GM18498 (cell line): ENCODE measurements around the gene ZNF800.

Experiments
- ATAC-seq: cut with Tn5 transposase; IDR thresholded peaks from one replicate; pipeline ENCODE4 v1.9.1; 2021; ENCODE audit warnings: mild to moderate bottlenecking, moderate library complexity; ENCODE audit not compliant: unreplicated experiment

The ZNF800 gene

GRCh38 chr7:127350586-127350985, 41.9 kb downstream of the ZNF800 start:
- ATAC-seq, result no peak

GRCh38 chr7:127349881-127350280, 42.6 kb downstream of the ZNF800 start:
- no peak for ATAC-seq

DNA sequence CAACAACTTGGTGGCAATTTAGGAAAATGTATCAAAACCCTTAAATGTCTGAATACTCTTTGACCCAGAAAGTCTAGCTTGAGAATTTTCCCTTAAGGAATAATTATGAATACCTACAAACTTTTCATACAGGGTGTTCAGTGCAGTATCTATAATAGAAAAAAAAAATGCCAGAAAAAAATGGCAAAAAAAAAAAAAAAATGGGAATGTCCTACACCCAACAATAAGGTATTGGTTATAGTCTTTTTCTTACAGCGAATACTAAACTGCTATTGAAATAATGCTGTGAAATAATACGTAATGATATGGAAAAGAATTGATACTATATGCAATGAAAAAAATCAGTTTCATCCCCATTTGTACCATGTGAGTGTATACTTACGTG, 44.3 kb downstream of the ZNF800 start:
- ATAC-seq, result no peak

DNA sequence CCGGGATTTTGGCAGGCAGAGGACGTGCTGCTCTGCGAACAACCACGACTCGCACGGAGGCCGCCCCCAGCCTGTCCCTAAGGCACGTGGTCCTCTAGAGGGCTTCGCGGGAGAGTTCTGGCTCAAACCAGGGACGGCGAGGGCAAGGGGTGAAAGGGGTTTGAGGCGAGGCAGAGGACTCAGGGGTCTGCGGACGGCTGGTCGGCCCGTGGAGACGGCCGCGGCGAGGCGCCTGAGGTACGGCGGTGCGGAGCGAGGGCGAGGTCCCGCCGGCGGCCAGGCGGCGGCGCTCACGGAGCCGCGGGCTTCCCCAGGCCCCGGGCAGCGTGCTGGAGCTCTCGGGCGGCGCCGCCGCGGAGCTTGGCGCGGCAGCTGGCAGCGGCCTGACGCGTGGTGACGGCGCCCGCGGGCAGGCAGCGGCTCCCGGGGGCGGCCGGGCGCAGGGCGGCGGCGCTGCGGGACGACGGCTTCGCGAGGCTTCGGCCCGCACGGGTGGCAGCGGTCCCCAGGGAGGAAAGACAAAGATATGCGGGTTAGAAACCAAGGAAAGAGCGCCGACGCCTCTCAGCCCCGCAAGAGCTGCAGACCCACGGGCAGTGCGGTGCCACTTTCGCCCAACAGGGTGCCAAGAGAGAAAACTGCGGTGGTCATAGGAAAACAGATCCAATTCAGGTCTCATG, 44.8 kb downstream of the ZNF800 start:
- peak; percentile 98 for ATAC-seq

DNA sequence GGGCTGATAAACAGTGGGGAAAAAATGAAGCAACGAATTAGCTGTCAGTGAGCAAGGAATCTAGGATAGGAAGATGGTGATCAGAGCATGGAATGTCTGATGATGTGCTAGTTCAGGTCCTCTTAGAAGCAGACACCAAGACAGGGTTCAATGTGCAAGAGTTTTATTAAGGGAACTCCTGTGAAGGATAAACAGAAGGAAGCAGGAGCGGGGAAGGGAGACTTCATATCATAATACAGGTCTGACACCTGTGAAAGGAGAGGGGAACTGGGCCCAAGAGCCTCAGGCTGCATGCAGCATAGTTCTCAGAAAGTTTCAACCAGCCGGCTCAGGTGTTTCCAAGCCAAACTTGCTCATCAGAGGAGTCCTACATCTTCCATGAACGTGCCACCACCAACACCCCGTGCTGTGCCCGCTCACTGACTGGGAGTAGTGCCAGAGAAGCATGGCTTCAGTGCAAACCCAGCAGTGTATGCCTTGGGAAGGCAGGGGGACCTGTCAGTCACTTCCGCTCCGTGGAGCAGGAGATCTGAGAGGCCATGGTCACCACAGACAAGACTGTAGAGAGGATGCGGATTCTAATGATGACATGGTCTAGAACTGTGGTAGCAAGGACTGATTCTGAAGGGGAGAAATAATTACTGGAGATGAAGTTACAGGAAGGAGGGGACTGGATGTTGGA, 45.8 kb downstream of the ZNF800 start:
- no peak for ATAC-seq

GRCh38 chr7:127342596-127342995, 49.9 kb downstream of the ZNF800 start:
- ATAC-seq, result no peak

- ATAC-seq, result no peak
Measured at GRCh38 chr7:127338122-127338521, 54.4 kb downstream of the ZNF800 start.

DNA sequence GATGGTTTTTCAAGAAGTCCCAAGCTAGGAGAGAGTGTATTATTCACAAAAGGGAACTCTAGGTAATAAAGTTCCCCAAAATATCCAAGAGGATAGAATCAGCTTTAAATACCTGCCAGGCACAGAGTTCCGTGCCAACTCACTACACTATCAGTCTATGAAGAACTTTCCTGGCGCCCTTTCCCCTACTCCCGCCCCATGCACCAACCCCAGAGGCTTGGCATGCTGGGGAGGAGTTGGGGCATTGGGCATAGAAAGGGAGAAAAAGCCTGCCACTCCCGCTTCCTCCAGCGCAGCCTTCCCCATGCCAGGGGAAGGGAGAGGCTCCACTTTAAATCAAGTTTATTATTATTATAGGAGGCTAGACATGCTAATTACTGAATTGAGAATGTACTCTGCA, 54.9 kb downstream of the ZNF800 start:
- ATAC-seq, result no peak

- no peak for ATAC-seq
Measured at GRCh38 chr7:127336458-127336857, 56.0 kb downstream of the ZNF800 start.

- ATAC-seq, result no peak
Measured at GRCh38 chr7:127332880-127333279, 59.6 kb downstream of the ZNF800 start.

DNA sequence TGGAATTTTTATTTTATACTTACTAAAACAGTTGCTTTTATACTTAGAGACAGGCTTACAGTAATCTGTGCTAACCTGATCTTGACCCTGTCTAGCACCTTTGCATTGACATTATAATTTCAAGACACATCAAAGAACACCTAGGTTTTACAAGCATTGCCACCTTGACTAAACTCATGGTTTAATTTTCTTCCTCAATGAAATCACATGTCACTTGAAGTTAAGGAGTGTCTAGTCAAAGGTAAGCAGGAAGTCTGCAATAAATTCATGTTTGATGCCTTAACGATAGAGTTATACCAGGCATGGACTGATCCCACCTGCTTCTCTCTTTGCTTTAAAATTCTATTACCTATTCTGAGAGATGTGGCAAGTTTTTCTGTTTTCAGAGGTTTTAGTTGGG, 62.4 kb downstream of the ZNF800 start:
- no peak for ATAC-seq

DNA sequence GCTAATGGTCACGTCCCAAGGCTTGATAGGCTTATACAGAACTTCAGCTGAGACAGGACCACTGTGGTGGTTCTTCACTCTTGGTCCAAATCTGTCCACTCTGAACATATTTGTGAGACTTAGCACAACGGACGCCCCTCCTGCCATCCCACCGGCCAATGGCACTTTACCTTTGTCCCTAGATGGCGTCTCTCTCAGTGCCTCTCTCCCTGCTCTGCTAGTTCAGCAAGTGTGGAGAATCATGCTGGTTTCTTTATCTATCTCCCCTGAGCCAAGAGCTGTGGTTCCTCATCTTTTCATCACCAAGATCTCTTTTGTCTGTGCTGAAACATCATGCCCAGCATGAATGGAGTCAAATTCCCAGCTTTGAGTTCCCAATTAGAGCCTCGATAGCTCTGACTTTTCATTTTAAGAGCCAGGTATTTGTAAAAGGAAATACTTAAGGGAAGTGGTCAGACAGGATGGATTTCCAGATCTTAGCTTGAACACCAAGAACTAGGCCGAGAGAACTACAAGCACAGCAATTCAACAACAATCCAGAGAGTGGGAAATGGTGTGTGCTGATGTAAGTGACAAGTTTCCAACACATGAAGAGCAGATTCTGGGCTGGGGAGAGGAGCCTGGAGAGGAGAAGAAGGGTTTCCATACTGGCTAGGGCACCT, 69.5 kb downstream of the ZNF800 start:
- no peak for ATAC-seq

DNA sequence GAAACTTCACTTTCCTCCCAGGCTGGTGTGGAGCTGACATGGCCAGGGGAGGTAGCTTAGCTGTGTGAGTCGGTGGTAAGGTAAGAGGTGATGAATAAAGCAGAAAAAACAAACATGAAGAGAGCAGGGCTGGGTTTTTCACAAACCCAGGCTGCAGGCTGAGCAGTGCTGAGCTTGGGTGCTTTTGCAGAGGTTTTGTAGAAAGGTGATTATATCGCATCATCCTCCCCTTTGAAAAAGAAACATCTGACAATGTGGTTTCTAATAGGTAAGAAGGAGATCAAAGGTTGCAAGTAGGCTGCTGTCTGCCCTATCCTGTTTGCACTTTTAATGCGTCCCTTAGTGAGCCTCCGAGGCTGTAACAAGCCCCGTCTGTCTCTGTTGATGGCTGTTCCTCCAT, 70.2 kb downstream of the ZNF800 start:
- no peak for ATAC-seq

GRCh38 chr7:127320974-127321373, 71.5 kb downstream of the ZNF800 start:
- ATAC-seq, result no peak
